Stimulated activated naive B cell treated with anti-CD40 and anti-IgM and Interleukin-4, amounts not matched to agents 10 μg/mL and 1 μg/mL and 100 μg/mL, for 72 hours (primary cell): ENCODE measurements around the gene CFAP410.

Experiments
- ATAC-seq, 2 donors: fragments of 150-1000 bp; cut with Tn5 transposase; replicated peaks; 2 replicates each; pipeline ENCODE4 v1.10.0; 2021; ENCODE audit warnings: moderate library complexity in 1 of 2
- DNase-seq: peaks from one replicate; pipeline ENCODE4 v3.0.0; 2021
- H3K27ac Mint-ChIP-seq: one replicate; pipeline ENCODE4 v1.8.0; 2022; ENCODE audit warnings: mild to moderate bottlenecking, mixed read lengths
- H3K27me3 Mint-ChIP-seq, 2 donors: one replicate each; pipeline ENCODE4 v1.8.0; 2022; ENCODE audit warnings: mixed read lengths in 2 of 2
- H3K36me3 Mint-ChIP-seq, 2 donors: one replicate each; pipeline ENCODE4 v1.8.0; 2022; ENCODE audit warnings: mixed read lengths in 2 of 2, mild to moderate bottlenecking in 1 of 2
- H3K4me1 Mint-ChIP-seq, 2 donors: one replicate each; pipeline ENCODE4 v1.8.0; 2022; ENCODE audit warnings: mixed read lengths in 2 of 2, mild to moderate bottlenecking in 1 of 2
- H3K4me3 Mint-ChIP-seq, 2 donors: one replicate each; pipeline ENCODE4 v1.8.0; 2022; ENCODE audit warnings: mild to moderate bottlenecking in 2 of 2, mixed read lengths in 2 of 2, moderate library complexity in 1 of 2
- H3K9me3 Mint-ChIP-seq, 2 donors: one replicate each; pipeline ENCODE4 v1.8.0; 2022; ENCODE audit warnings: mixed read lengths in 2 of 2, mild to moderate bottlenecking in 1 of 2

The CFAP410 gene

GRCh38 chr21:44334329-44335030 lies 4.7 kb downstream of the CFAP410 start:
- no peak overlapping the region for H3K27ac Mint-ChIP-seq
- ATAC-seq: no peak
- DNase-seq: no peak
- no peaks in the 10 kb centered on the region for H3K9me3 Mint-ChIP-seq
- no peak overlapping the region for H3K4me3 Mint-ChIP-seq
- peaks cover 6 to 19% of the 10 kb centered on the region in 2 donors for H3K4me1 Mint-ChIP-seq
- no peaks in the 10 kb centered on the region for H3K27me3 Mint-ChIP-seq
- peaks cover 25 to 40% of the 10 kb centered on the region in 2 donors for H3K36me3 Mint-ChIP-seq

GRCh38 chr21:44333509-44334328 lies 5.5 kb downstream of the CFAP410 start:
- ATAC-seq (no peak), DNase-seq (no peak)
- H3K9me3 Mint-ChIP-seq: no peaks in the 10 kb centered on the region
- peaks cover 22 to 43% of the 10 kb centered on the region in 2 donors for H3K36me3 Mint-ChIP-seq
- H3K27me3 Mint-ChIP-seq: no peaks in the 10 kb centered on the region
- H3K4me3 Mint-ChIP-seq: no peak overlapping the region
- H3K27ac Mint-ChIP-seq: peak overlapping the region; percentile 90
- H3K4me1 Mint-ChIP-seq: peaks cover 4 to 16% of the 10 kb centered on the region in 2 donors

- H3K27ac Mint-ChIP-seq: peak overlapping the region; percentile 90
- ATAC-seq: no peak
- DNase-seq: no peak
- H3K9me3 Mint-ChIP-seq: no peaks in the 10 kb centered on the region
- no peaks in the 10 kb centered on the region for H3K27me3 Mint-ChIP-seq
- peaks cover 27 to 48% of the 10 kb centered on the region in 2 donors for H3K36me3 Mint-ChIP-seq
- peaks cover 2 to 11% of the 10 kb centered on the region in 2 donors for H3K4me1 Mint-ChIP-seq
- H3K4me3 Mint-ChIP-seq: no peak overlapping the region
Measured at GRCh38 chr21:44332965-44333364, 6.2 kb downstream of the CFAP410 start.

- peaks cover 2 to 5% of the 10 kb centered on the region in 2 donors for H3K4me1 Mint-ChIP-seq
- ATAC-seq (no peak), DNase-seq (no peak)
- H3K27ac Mint-ChIP-seq: peak overlapping the region; percentile 90
- no peak overlapping the region for H3K4me3 Mint-ChIP-seq
- no peaks in the 10 kb centered on the region for H3K27me3 Mint-ChIP-seq
- peaks cover 28 to 48% of the 10 kb centered on the region in 2 donors for H3K36me3 Mint-ChIP-seq
- no peaks in the 10 kb centered on the region for H3K9me3 Mint-ChIP-seq
Measured at GRCh38 chr21:44332383-44332782, 6.8 kb downstream of the CFAP410 start.

GRCh38 chr21:44331650-44332307 lies 7.4 kb downstream of the CFAP410 start:
- Mint-ChIP-seq H3K27ac (peak overlapping the region; percentile 87), H3K9me3 (no peaks in the 10 kb centered on the region), H3K27me3 (no peaks in the 10 kb centered on the region), H3K36me3 (peaks cover 28 to 43% of the 10 kb centered on the region in 2 donors), H3K4me3 (no peak overlapping the region), H3K4me1 (peaks cover 0 to 2% of the 10 kb centered on the region in 2 donors)
- ATAC-seq: no peak
- no peak for DNase-seq

GRCh38 chr21:44331209-44331608 lies 8.0 kb downstream of the CFAP410 start:
- ATAC-seq (no peak), DNase-seq (no peak)
- Mint-ChIP-seq H3K9me3 (no peaks in the 10 kb centered on the region), H3K36me3 (peaks cover 25 to 39% of the 10 kb centered on the region in 2 donors), H3K4me3 (no peak overlapping the region), H3K4me1 (peaks cover 0 to 2% of the 10 kb centered on the region in 2 donors), H3K27me3 (no peaks in the 10 kb centered on the region), H3K27ac (peak overlapping the region; percentile 65)

GRCh38 chr21:44330698-44331097 lies 8.5 kb downstream of the CFAP410 start:
- DNase-seq: no peak
- Mint-ChIP-seq H3K27me3 (no peaks in the 10 kb centered on the region), H3K27ac (no peak overlapping the region), H3K4me3 (no peak overlapping the region), H3K36me3 (peaks cover 25 to 41% of the 10 kb centered on the region in 2 donors), H3K9me3 (no peaks in the 10 kb centered on the region), H3K4me1 (peaks cover 0 to 2% of the 10 kb centered on the region in 2 donors)
- peak; percentile 2 to 8 for ATAC-seq

- no peak overlapping the region for H3K4me3 Mint-ChIP-seq
- peaks cover 28 to 44% of the 10 kb centered on the region in 2 donors for H3K36me3 Mint-ChIP-seq
- H3K4me1 Mint-ChIP-seq: peaks cover 0 to 2% of the 10 kb centered on the region in 2 donors
- H3K27me3 Mint-ChIP-seq: no peaks in the 10 kb centered on the region
- ATAC-seq (peak; percentile 8 to 17), DNase-seq (no peak)
- peak overlapping the region; percentile 75 for H3K27ac Mint-ChIP-seq
- H3K9me3 Mint-ChIP-seq: no peaks in the 10 kb centered on the region
Measured at GRCh38 chr21:44329971-44330681, 9.1 kb downstream of the CFAP410 start.

GRCh38 chr21:44329086-44329889 lies 9.9 kb downstream of the CFAP410 start:
- Mint-ChIP-seq H3K36me3 (peaks cover 26 to 40% of the 10 kb centered on the region in 2 donors), H3K9me3 (no peaks in the 10 kb centered on the region), H3K4me1 (peaks cover 0 to 2% of the 10 kb centered on the region in 2 donors), H3K27ac (peak overlapping the region; percentile 75), H3K4me3 (no peak overlapping the region), H3K27me3 (no peaks in the 10 kb centered on the region)
- DNase-seq (no peak), ATAC-seq (no peak)

- no peak for ATAC-seq
- no peak for DNase-seq
- H3K27ac Mint-ChIP-seq: peak overlapping the region; percentile 88
- H3K4me3 Mint-ChIP-seq: peak overlapping the region in 1 of 2 donors; percentile 39
- no peaks in the 10 kb centered on the region for H3K9me3 Mint-ChIP-seq
- H3K27me3 Mint-ChIP-seq: no peaks in the 10 kb centered on the region
- H3K36me3 Mint-ChIP-seq: peaks cover 29 to 43% of the 10 kb centered on the region in 2 donors
- H3K4me1 Mint-ChIP-seq: peaks cover 0 to 2% of the 10 kb centered on the region in 2 donors
Measured at GRCh38 chr21:44328242-44328895, 10.8 kb downstream of the CFAP410 start.

GRCh38 chr21:44327603-44327974 lies 11.6 kb downstream of the CFAP410 start:
- Mint-ChIP-seq H3K27me3 (no peaks in the 10 kb centered on the region), H3K4me1 (peaks cover 0 to under 1% of the 10 kb centered on the region in 2 donors), H3K27ac (no peak overlapping the region), H3K9me3 (no peaks in the 10 kb centered on the region), H3K4me3 (peak overlapping the region in 1 of 2 donors; percentile 4), H3K36me3 (peaks cover 31 to 44% of the 10 kb centered on the region in 2 donors)
- DNase-seq (no peak), ATAC-seq (no peak)

GRCh38 chr21:44326716-44327602 lies 12.2 kb downstream of the CFAP410 start:
- DNase-seq: no peak
- no peak for ATAC-seq
- no peaks in the 10 kb centered on the region for H3K4me1 Mint-ChIP-seq
- H3K36me3 Mint-ChIP-seq: peaks cover 28 to 41% of the 10 kb centered on the region in 2 donors
- H3K9me3 Mint-ChIP-seq: no peaks in the 10 kb centered on the region
- H3K4me3 Mint-ChIP-seq: peak overlapping the region in 1 of 2 donors; percentile 4
- no peaks in the 10 kb centered on the region for H3K27me3 Mint-ChIP-seq
- H3K27ac Mint-ChIP-seq: no peak overlapping the region
